Measurements from ENCODE around the gene LGALS7B. TPM values are rescaled to one million over a fixed set of nuclear protein-coding genes. Genes with fewer than 3 reads are reported as not detected.

LGALS7B gene
- total and polyA plus RNA-seq, 2 experiments from 2014 or later = 2.4 to 6.6 TPM

DNA sequence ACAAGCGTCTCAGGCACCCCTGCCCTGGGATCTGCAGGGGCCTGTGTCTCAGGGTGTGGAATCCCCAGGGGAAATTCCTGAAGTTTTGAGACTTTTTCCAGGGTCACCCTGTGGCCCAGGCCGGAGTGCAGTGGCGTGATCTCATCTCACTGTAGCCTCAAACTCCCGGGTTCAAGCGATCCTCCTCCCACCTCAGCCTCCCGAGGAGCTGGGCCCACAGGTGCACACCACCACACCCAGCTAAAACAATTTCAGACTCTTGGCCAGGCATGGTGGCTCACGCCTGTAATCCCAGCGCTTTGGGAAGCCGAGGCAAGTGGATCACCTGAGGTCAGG is 48.8 kb upstream of the LGALS7B start:
- ATAC-seq = no peak
- no peak overlapping the region for H3K4me3 ChIP-seq
- no peaks in the 10 kb centered on the region; the same call in 1 of the 3 replicates for H3K9me3 Mint-ChIP-seq
- H3K4me3 Mint-ChIP-seq = no peak overlapping the region
- no peaks in the 10 kb centered on the region for H3K9me2 ChIP-seq (ENCODE audit: insufficient read depth)
- TF ChIP-seq STAT1 (IDR thresholded peaks at IDR 0.05; ENCODE audit: unreplicated experiment) (no peak), CREB1 (CRISPR knock-in tag; IDR thresholded peaks at IDR 0.05; ENCODE audit: low read depth) (no peak), POLR2AphosphoS5 (IDR thresholded peaks at IDR 0.05; ENCODE audit: low read depth) (no peak), EZH2 (IDR thresholded peaks at IDR 0.05; ENCODE audit: low read depth, unreplicated experiment) (no peak)
- TF ChIP-seq, protein P1, sequence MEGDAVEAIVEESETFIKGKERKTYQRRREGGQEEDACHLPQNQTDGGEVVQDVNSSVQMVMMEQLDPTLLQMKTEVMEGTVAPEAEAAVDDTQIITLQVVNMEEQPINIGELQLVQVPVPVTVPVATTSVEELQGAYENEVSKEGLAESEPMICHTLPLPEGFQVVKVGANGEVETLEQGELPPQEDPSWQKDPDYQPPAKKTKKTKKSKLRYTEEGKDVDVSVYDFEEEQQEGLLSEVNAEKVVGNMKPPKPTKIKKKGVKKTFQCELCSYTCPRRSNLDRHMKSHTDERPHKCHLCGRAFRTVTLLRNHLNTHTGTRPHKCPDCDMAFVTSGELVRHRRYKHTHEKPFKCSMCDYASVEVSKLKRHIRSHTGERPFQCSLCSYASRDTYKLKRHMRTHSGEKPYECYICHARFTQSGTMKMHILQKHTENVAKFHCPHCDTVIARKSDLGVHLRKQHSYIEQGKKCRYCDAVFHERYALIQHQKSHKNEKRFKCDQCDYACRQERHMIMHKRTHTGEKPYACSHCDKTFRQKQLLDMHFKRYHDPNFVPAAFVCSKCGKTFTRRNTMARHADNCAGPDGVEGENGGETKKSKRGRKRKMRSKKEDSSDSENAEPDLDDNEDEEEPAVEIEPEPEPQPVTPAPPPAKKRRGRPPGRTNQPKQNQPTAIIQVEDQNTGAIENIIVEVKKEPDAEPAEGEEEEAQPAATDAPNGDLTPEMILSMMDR (conservative IDR thresholded peaks at IDR 0.05; ENCODE audit: low read depth in 2 of 2) = no peak
- TF ChIP-seq, protein P2, sequence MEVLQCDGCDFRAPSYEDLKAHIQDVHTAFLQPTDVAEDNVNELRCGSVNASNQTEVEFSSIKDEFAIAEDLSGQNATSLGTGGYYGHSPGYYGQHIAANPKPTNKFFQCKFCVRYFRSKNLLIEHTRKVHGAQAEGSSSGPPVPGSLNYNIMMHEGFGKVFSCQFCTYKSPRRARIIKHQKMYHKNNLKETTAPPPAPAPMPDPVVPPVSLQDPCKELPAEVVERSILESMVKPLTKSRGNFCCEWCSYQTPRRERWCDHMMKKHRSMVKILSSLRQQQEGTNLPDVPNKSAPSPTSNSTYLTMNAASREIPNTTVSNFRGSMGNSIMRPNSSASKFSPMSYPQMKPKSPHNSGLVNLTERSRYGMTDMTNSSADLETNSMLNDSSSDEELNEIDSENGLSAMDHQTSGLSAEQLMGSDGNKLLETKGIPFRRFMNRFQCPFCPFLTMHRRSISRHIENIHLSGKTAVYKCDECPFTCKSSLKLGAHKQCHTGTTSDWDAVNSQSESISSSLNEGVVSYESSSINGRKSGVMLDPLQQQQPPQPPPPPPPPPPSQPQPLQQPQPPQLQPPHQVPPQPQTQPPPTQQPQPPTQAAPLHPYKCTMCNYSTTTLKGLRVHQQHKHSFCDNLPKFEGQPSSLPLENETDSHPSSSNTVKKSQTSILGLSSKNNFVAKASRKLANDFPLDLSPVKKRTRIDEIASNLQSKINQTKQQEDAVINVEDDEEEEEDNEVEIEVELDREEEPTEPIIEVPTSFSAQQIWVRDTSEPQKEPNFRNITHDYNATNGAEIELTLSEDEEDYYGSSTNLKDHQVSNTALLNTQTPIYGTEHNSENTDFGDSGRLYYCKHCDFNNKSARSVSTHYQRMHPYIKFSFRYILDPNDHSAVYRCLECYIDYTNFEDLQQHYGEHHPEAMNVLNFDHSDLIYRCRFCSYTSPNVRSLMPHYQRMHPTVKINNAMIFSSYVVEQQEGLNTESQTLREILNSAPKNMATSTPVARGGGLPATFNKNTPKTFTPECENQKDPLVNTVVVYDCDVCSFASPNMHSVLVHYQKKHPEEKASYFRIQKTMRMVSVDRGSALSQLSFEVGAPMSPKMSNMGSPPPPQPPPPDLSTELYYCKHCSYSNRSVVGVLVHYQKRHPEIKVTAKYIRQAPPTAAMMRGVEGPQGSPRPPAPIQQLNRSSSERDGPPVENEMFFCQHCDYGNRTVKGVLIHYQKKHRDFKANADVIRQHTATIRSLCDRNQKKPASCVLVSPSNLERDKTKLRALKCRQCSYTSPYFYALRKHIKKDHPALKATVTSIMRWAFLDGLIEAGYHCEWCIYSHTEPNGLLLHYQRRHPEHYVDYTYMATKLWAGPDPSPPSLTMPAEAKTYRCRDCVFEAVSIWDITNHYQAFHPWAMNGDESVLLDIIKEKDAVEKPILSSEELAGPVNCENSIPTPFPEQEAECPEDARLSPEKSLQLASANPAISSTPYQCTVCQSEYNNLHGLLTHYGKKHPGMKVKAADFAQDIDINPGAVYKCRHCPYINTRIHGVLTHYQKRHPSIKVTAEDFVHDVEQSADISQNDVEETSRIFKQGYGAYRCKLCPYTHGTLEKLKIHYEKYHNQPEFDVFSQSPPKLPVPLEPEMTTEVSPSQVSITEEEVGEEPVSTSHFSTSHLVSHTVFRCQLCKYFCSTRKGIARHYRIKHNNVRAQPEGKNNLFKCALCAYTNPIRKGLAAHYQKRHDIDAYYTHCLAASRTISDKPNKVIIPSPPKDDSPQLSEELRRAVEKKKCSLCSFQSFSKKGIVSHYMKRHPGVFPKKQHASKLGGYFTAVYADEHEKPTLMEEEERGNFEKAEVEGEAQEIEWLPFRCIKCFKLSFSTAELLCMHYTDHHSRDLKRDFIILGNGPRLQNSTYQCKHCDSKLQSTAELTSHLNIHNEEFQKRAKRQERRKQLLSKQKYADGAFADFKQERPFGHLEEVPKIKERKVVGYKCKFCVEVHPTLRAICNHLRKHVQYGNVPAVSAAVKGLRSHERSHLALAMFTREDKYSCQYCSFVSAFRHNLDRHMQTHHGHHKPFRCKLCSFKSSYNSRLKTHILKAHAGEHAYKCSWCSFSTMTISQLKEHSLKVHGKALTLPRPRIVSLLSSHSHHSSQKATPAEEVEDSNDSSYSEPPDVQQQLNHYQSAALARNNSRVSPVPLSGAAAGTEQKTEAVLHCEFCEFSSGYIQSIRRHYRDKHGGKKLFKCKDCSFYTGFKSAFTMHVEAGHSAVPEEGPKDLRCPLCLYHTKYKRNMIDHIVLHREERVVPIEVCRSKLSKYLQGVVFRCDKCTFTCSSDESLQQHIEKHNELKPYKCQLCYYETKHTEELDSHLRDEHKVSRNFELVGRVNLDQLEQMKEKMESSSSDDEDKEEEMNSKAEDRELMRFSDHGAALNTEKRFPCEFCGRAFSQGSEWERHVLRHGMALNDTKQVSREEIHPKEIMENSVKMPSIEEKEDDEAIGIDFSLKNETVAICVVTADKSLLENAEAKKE (CRISPR knock-in tag; IDR thresholded peaks at IDR 0.05) = no peak
- H4K20me1 ChIP-seq (replicated peaks; ENCODE audit: insufficient read depth) = no peaks in the 10 kb centered on the region
- H3K27me3 ChIP-seq (ENCODE audit: insufficient read depth) = peaks cover 10% of the 10 kb centered on the region
- no peak overlapping the region for H3K27ac Mint-ChIP-seq
- no peaks in the 10 kb centered on the region for H3F3A ChIP-seq (replicated peaks; ENCODE audit: low read depth)
- no peak overlapping the region for H3K27ac ChIP-seq (ENCODE audit: low read depth)
- H3K4me2 ChIP-seq = no peak overlapping the region
- H3K4me1 ChIP-seq (ENCODE audit: insufficient read depth) = peaks cover under 1% of the 10 kb centered on the region; the same call in 1 of the 2 replicates
- no peaks in the 10 kb centered on the region for H3K36me3 ChIP-seq (ENCODE audit: insufficient read depth)
- peaks cover 5% of the 10 kb centered on the region for H3K4me1 Mint-ChIP-seq
- DNase-seq (ENCODE audit: low spot score) = no peak
- no peak overlapping the region for H2AFZ ChIP-seq
- peaks cover 4% of the 10 kb centered on the region; the same call in 1 of the 3 replicates for H3K36me3 Mint-ChIP-seq (ENCODE audit: low read depth)
- no peaks in the 10 kb centered on the region for H3K79me2 ChIP-seq (replicated peaks; ENCODE audit: insufficient read depth)
- peaks cover 32% of the 10 kb centered on the region for H3K27me3 Mint-ChIP-seq (ENCODE audit: insufficient read depth, low read depth, poor library complexity)
